Activated naive CD4-positive, alpha-beta T cell treated with anti-CD3 and anti-CD28 coated beads for 36 hours (primary cell): Measurements from ENCODE around the gene SCN3B. TPM values are rescaled to one million over a fixed set of nuclear protein-coding genes. Genes with fewer than 3 reads are reported as not detected.

Experiments
- CTCF ChIA-PET: fragments of 350-600 bp; sonication (Branson Sonifier 250); formaldehyde crosslinking; loops from one replicate; lab custom pipeline; 2021; ENCODE audit warnings: antibody characterized with exemption; lab: Charles Lee
- DNase-seq: peaks from one replicate; pipeline ENCODE4 v3.0.0-alpha.2; 2020
- H3K27ac Mint-ChIP-seq: one replicate; pipeline ENCODE4 v1.8.0; 2021; ENCODE audit warnings: mild to moderate bottlenecking, mixed read lengths
- H3K27me3 Mint-ChIP-seq: one replicate; pipeline ENCODE4 v1.8.0; 2021; ENCODE audit warnings: low read depth, mixed read lengths
- H3K36me3 Mint-ChIP-seq: one replicate; pipeline ENCODE4 v1.8.0; 2021; ENCODE audit warnings: low read depth, mixed read lengths
- H3K4me1 Mint-ChIP-seq: one replicate; pipeline ENCODE4 v1.8.0; 2021; ENCODE audit warnings: low read depth, mixed read lengths
- H3K4me3 Mint-ChIP-seq: one replicate; pipeline ENCODE4 v1.8.0; 2021; ENCODE audit warnings: mild to moderate bottlenecking, moderate library complexity, mixed read lengths
- H3K9me3 Mint-ChIP-seq: one replicate; pipeline ENCODE4 v1.8.0; 2021; ENCODE audit warnings: mixed read lengths
- intact Hi-C: fragments of 100-400 bp; cut with micrococcal nuclease; formaldehyde crosslinking; loops from one replicate; pipeline ENCODE4 v1.15.1; 2023
- total RNA-seq, 2 experiments: library from RNA; stranded (reverse); gene quantifications; one replicate each; pipeline ENCODE4 v1.2.3, GENCODE V29; 2021

Gene SCN3B
- total RNA-seq, 2 experiments from 2014 or later: not detected

- intact Hi-C loops: no loop called here
These were observed 31.8 kb downstream of the SCN3B start for GRCh38 chr11:123622576-123622975.

GRCh38 chr11:123616505-123617198 is 37.8 kb downstream of the SCN3B start:
- H3K9me3 Mint-ChIP-seq: no peaks in the 10 kb centered on the region
- no peaks in the 10 kb centered on the region for H3K27me3 Mint-ChIP-seq
- CTCF ChIA-PET: interaction anchor here (0.7 to 0.8 kb wide), 2 partner anchors 26 to 461 kb away, joined by 3 read pairs; no protein-coding TSS in a partner anchor
- H3K36me3 Mint-ChIP-seq: peaks cover 45% of the 10 kb centered on the region
- intact Hi-C loops: no loop called here
- no peaks in the 10 kb centered on the region for H3K4me1 Mint-ChIP-seq
- no peak for DNase-seq
- no peak overlapping the region for H3K27ac Mint-ChIP-seq
- H3K4me3 Mint-ChIP-seq: no peak overlapping the region

More at GRCh38 chr11:123622576-123622975, 31.8 kb downstream of the SCN3B start:
- no peak for DNase-seq
- Mint-ChIP-seq H3K27ac (no peak overlapping the region), H3K4me1 (no peaks in the 10 kb centered on the region), H3K9me3 (no peaks in the 10 kb centered on the region), H3K4me3 (no peak overlapping the region), H3K27me3 (no peaks in the 10 kb centered on the region), H3K36me3 (peaks cover 20% of the 10 kb centered on the region)
- CTCF ChIA-PET: no interaction called here

- DNase-seq: no peak
- Mint-ChIP-seq H3K4me1 (no peaks in the 10 kb centered on the region), H3K9me3 (no peaks in the 10 kb centered on the region), H3K4me3 (no peak overlapping the region), H3K27me3 (no peaks in the 10 kb centered on the region), H3K36me3 (peaks cover 38% of the 10 kb centered on the region), H3K27ac (no peak overlapping the region)
- intact Hi-C loops: no loop called here
- CTCF ChIA-PET: no interaction called here
These were observed 42.7 kb downstream of the SCN3B start for GRCh38 chr11:123611698-123612097.

GRCh38 chr11:123608945-123609344 is 45.5 kb downstream of the SCN3B start:
- CTCF ChIA-PET: interaction anchor here (0.8 kb wide), 1 partner anchor 202 kb away, joined by 3 read pairs; no protein-coding TSS in a partner anchor
- Mint-ChIP-seq H3K27ac (no peak overlapping the region), H3K36me3 (peaks cover 27% of the 10 kb centered on the region), H3K4me1 (no peaks in the 10 kb centered on the region), H3K27me3 (no peaks in the 10 kb centered on the region), H3K9me3 (no peaks in the 10 kb centered on the region), H3K4me3 (no peak overlapping the region)
- intact Hi-C loops: no loop called here
- DNase-seq: no peak

GRCh38 chr11:123608371-123608770 is 46.1 kb downstream of the SCN3B start:
- Mint-ChIP-seq H3K27ac (no peak overlapping the region), H3K27me3 (no peaks in the 10 kb centered on the region), H3K36me3 (peaks cover 29% of the 10 kb centered on the region), H3K4me3 (no peak overlapping the region), H3K9me3 (no peaks in the 10 kb centered on the region), H3K4me1 (no peaks in the 10 kb centered on the region)
- intact Hi-C loops: no loop called here
- DNase-seq: no peak
- CTCF ChIA-PET: interaction anchor here (0.6 to 0.8 kb wide), 2 partner anchors 28 to 201 kb away, joined by 3 to 5 read pairs; no protein-coding TSS in a partner anchor

GRCh38 chr11:123607781-123608180 is 46.6 kb downstream of the SCN3B start:
- H3K9me3 Mint-ChIP-seq: no peaks in the 10 kb centered on the region

GRCh38 chr11:123603666-123604065 is 50.8 kb downstream of the SCN3B start:
- Mint-ChIP-seq H3K9me3 (no peaks in the 10 kb centered on the region), H3K27me3 (no peaks in the 10 kb centered on the region), H3K4me1 (no peaks in the 10 kb centered on the region), H3K36me3 (peaks cover 24% of the 10 kb centered on the region), H3K4me3 (no peak overlapping the region), H3K27ac (no peak overlapping the region)
- intact Hi-C loops: no loop called here
- no peak for DNase-seq
- CTCF ChIA-PET: no interaction called here

More at GRCh38 chr11:123607781-123608180, 46.6 kb downstream of the SCN3B start:
- CTCF ChIA-PET: interaction anchor here (0.6 kb wide), 1 partner anchor 27 kb away, joined by 5 read pairs; no protein-coding TSS in a partner anchor
- Mint-ChIP-seq H3K27ac (no peak overlapping the region), H3K4me3 (no peak overlapping the region), H3K36me3 (peaks cover 29% of the 10 kb centered on the region), H3K27me3 (no peaks in the 10 kb centered on the region), H3K4me1 (no peaks in the 10 kb centered on the region)
- intact Hi-C loops: no loop called here
- no peak for DNase-seq

GRCh38 chr11:123601743-123602142 is 52.7 kb downstream of the SCN3B start:
- Mint-ChIP-seq H3K36me3 (peaks cover 26% of the 10 kb centered on the region), H3K9me3 (no peaks in the 10 kb centered on the region), H3K27me3 (no peaks in the 10 kb centered on the region), H3K4me3 (no peak overlapping the region), H3K4me1 (no peaks in the 10 kb centered on the region), H3K27ac (no peak overlapping the region)
- intact Hi-C loops: no loop called here
- DNase-seq: no peak
- CTCF ChIA-PET: interaction anchor here (0.9 kb wide), 1 partner anchor 22 kb away, joined by 4 read pairs; no protein-coding TSS in a partner anchor

GRCh38 chr11:123601136-123601535 is 53.3 kb downstream of the SCN3B start:
- CTCF ChIA-PET: interaction anchor here (0.9 kb wide), 1 partner anchor 21 kb away, joined by 4 read pairs; no protein-coding TSS in a partner anchor
- Mint-ChIP-seq H3K27me3 (no peaks in the 10 kb centered on the region), H3K4me1 (no peaks in the 10 kb centered on the region), H3K27ac (no peak overlapping the region), H3K4me3 (no peak overlapping the region), H3K36me3 (peaks cover 24% of the 10 kb centered on the region), H3K9me3 (no peaks in the 10 kb centered on the region)
- intact Hi-C loops: no loop called here
- DNase-seq: no peak

GRCh38 chr11:123597859-123598258 is 56.6 kb downstream of the SCN3B start:
- no peak overlapping the region for H3K27ac Mint-ChIP-seq
- peaks cover 26% of the 10 kb centered on the region for H3K36me3 Mint-ChIP-seq
- no peak for DNase-seq
- intact Hi-C loops: no loop called here
- no peaks in the 10 kb centered on the region for H3K27me3 Mint-ChIP-seq
- no peaks in the 10 kb centered on the region for H3K9me3 Mint-ChIP-seq
- CTCF ChIA-PET: no interaction called here
- H3K4me1 Mint-ChIP-seq: no peaks in the 10 kb centered on the region
- H3K4me3 Mint-ChIP-seq: no peak overlapping the region

GRCh38 chr11:123594921-123595320 is 59.5 kb downstream of the SCN3B start:
- Mint-ChIP-seq H3K27me3 (no peaks in the 10 kb centered on the region), H3K9me3 (no peaks in the 10 kb centered on the region), H3K27ac (no peak overlapping the region), H3K4me1 (no peaks in the 10 kb centered on the region), H3K4me3 (no peak overlapping the region), H3K36me3 (peaks cover 20% of the 10 kb centered on the region)
- intact Hi-C loops: no loop called here
- CTCF ChIA-PET: no interaction called here
- no peak for DNase-seq

- H3K27me3 Mint-ChIP-seq: no peaks in the 10 kb centered on the region
- H3K4me3 Mint-ChIP-seq: no peak overlapping the region
- no peaks in the 10 kb centered on the region for H3K4me1 Mint-ChIP-seq
- no peaks in the 10 kb centered on the region for H3K9me3 Mint-ChIP-seq
- intact Hi-C loops: no loop called here
- no peak for DNase-seq
- H3K27ac Mint-ChIP-seq: no peak overlapping the region
- H3K36me3 Mint-ChIP-seq: peaks cover 20% of the 10 kb centered on the region
- CTCF ChIA-PET: no interaction called here
These were observed 60.1 kb downstream of the SCN3B start for GRCh38 chr11:123594188-123594901.
